Measurements from ENCODE around the gene TMEM267. TPM values are rescaled to one million over a fixed set of nuclear protein-coding genes. Genes with fewer than 3 reads are reported as not detected.

The TMEM267 gene, protein sequence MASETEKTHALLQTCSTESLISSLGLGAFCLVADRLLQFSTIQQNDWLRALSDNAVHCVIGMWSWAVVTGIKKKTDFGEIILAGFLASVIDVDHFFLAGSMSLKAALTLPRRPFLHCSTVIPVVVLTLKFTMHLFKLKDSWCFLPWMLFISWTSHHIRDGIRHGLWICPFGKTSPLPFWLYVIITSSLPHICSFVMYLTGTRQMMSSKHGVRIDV
- total RNA-seq: 15.4 and 19.3 TPM in 2 replicates

DNA sequence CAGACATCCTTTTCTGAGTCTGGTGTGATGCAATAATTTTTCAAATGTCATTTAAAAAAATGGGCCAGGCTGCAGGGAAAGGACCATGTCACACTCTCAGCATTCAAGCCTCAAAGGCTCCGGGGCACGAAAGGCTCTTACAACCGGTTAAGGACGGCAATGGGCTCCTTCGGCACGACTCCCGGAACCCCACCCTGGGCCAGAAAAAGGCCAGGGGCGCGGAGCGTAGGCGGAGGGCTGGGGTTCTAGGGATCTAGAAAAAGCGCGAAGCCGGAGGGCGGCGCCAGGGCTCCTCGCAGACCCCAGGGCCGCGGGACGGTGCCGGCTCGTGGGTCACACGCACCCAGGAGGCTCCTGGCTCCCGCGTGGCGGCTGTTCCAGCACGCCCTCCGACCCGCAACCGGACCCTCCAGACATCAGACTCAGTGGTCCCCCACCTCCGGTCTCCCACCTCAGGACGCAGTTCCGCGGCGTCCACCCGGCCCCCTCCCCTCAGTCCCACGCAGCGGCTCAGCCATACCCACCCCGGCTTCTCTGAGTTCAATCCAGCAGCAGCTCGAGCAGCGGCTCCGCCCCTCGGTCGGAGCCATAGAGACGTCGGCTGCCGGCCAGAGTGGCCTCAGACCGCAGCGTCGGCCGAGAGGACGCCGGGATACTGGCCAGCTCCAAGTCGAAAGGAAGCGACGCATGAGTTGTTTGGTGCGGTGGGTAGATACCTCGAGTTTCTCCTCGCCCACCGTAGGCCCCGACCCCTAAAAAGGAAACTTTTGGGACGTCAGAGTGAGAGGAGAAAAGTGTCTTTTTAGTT lies at the start of gene TMEM267:
TMEM267 (minus strand) TSS at position 568 of the 808 bp plus-strand sequence. CDS start 29,896 bp downstream, outside the sequence.

DNA sequence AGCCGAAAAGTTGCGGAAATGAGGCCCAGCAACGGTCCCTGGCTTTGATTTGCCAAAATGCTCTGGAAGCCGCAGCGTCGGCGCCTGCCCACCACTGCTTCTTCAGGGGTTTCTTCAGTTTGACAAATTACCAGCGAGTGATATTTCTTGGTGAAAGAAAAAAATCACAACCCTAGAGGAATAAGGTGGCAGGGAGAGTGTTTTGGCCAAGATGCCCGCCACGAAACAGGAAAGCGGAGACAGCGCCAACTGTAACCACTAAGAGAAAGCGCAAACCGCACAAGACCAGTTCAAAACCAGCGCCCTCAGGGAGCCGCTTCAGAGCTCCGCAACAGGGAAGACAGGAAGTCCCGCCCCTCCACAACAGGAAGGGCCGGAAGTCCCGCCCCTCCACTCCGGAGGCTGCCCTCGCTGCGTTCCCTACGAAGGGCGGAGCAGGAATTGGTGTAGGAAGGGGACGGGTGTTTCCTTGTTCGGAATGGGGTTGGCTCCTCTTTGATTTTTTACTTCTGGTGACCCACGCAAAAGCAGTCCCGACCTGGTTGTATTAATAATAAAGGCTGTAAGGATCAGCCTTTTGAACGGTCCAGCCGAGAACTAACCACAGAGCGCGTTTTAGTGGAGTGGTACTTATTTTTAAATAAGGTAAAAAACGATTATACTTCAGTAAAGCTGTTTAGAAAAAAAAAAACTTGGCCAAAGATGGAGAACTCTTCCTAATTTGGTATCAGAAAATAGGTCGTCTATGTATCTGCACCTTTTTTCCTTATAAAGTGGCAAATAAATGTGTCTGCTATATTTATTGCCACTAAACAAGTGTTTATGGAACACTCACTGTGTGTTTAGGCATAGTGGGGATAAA lies 31.4 kb upstream of the TMEM267 start, which contains the start of gene C5orf34:
C5orf34 (minus strand) TSS at position 333 of the 862 bp plus-strand sequence. CDS start 5,809 bp downstream, outside the sequence.

DNA sequence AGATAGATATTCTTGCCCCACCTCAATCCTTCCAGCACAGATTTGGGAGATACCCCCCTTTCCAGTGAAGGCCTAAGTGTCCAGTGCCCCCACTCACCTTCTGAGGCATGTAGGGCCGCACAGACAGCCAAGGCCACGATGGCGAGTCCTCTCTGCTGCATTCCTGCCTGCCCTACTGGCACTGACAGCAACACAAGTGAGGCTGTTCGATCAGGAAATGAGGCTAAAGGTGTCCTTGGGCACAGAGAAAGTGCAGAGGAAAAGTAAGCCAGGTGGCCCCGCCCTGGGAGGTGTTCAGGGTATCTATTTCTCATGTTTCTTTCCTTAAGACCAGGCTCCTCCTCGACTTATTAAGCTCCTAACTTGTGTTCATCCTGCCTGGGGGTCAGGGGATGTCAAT lies 71.5 kb downstream of the TMEM267 start, which contains the start of gene CCL28:
CCL28 (minus strand) TSS at position 236 of the 400 bp plus-strand sequence; CDS start at position 161, 75 bp downstream.

Other genes with a start within 250 kb of the TMEM267 start
- gene HMGCS1, start 170.5 kb downstream of the TMEM267 start, total RNA-seq: 105 and 139 TPM in 2 replicates
- 0.43 and 1.5 TPM in 2 replicates for gene CCL28, start 71.5 kb downstream of the TMEM267 start, total RNA-seq
- 1.4 TPM in 2 replicates for gene C5orf34, start 31.3 kb upstream of the TMEM267 start, total RNA-seq
- 76.5 and 77.4 TPM in 2 replicates for gene PAIP1, start 73.2 kb upstream of the TMEM267 start, total RNA-seq
- gene NNT, start 119.3 kb upstream of the TMEM267 start, total RNA-seq: 81.3 and 94.2 TPM in 2 replicates

Measured in smooth muscle cell of bladder (primary cell).